Measurements from ENCODE around the gene KIF22. TPM values are rescaled to one million over a fixed set of nuclear protein-coding genes. Genes with fewer than 3 reads are reported as not detected.

KIF22 gene
- polyA plus RNA-seq, 1 donor from 2014 or later: 34.7 TPM

DNA sequence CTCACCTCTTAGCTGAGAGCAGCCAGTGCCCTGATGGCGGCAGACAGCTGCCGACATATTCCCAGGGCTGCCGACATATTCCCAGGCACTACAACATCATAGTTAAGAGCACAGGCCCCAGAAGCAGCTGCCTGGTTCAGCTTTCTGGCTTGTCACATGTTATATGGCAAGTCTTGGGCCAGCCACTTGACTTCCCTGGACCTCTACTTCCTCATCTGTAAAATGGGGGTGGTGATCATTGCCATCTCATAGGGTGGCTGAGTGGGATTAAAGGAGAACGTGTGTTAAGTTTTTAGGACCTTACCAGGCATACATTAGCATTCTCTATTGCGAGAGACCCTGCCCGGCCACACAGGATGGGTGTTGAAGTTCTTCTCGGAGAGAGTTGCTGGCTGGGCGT, 53.4 kb downstream of the KIF22 start:
- Mint-ChIP-seq H3K36me3 (peaks cover 12% of the 10 kb centered on the region), H3K4me3 (no peak overlapping the region), H3K4me1 (peaks cover 0 to 2% (median 0%) of the 10 kb centered on the region in 3 donors), H3K9me3 (no peaks in the 10 kb centered on the region), H3K27me3 (no peaks in the 10 kb centered on the region), H3K27ac (no peak overlapping the region)

DNA sequence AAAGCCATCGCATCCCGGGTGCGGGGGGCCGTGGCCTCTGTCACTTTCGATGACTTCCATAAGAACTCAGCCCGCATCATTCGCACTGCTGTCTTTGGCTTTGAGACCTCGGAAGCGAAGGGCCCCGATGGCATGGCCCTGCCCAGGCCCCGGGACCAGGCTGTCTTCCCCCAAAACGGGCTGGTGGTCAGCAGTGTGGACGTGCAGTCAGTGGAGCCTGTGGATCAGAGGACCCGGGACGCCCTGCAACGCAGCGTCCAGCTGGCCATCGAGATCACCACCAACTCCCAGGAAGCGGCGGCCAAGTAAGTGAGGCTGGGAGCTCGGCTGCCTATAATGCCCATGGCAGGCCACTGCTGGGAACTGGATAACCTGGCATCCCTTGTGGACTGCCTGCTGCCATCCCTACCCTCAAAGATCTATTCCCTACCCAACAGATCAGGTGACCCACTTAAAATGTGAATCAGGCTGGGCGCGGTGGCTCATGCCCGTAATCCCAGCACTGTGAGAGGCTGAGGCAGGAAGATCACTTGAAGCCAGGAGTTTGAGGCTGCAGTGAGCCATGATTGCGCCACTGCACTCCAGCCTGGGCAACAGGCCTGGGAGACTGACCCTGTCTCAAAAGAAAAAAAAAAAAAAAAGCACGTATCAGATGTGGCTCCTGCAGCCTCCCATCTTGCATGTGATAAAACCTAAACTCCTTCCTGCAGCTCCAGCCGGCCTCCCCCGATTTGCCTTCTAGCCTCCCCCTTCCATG, 54.2 kb downstream of the KIF22 start:
- H3K27me3 Mint-ChIP-seq: no peaks in the 10 kb centered on the region
- H3K4me1 Mint-ChIP-seq: peaks cover 0 to 2% (median 0%) of the 10 kb centered on the region in 3 donors
- H3K4me3 Mint-ChIP-seq: no peak overlapping the region
- peaks cover 12% of the 10 kb centered on the region for H3K36me3 Mint-ChIP-seq
- no peaks in the 10 kb centered on the region for H3K9me3 Mint-ChIP-seq
- H3K27ac Mint-ChIP-seq: peak overlapping the region in 1 of 3 donors; percentile 31

DNA sequence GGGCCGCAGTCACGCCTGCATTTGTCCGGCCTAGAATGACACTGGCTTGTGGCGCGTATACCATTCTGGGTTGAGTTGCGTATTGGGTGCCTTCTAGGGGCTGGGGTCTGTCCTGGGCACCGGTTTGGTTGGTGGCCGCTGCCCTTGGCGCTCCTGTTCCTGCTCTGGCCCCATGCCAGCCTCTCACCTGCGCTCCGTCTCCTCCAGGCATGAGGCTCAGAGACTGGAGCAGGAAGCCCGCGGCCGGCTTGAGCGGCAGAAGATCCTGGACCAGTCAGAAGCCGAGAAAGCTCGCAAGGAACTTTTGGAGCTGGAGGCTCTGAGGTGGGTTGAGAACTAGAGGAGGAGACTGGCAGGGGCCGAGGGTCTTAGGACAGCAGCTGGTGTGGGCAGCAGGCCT, 55.1 kb downstream of the KIF22 start:
- H3K4me1 Mint-ChIP-seq: peaks cover 0 to 2% (median 0%) of the 10 kb centered on the region in 3 donors
- H3K27me3 Mint-ChIP-seq: no peaks in the 10 kb centered on the region
- peaks cover 7% of the 10 kb centered on the region for H3K36me3 Mint-ChIP-seq
- no peaks in the 10 kb centered on the region for H3K9me3 Mint-ChIP-seq
- H3K27ac Mint-ChIP-seq: peak overlapping the region in 2 of 3 donors; percentile 10 to 31
- H3K4me3 Mint-ChIP-seq: peak overlapping the region in 1 of 4 donors; percentile 79

DNA sequence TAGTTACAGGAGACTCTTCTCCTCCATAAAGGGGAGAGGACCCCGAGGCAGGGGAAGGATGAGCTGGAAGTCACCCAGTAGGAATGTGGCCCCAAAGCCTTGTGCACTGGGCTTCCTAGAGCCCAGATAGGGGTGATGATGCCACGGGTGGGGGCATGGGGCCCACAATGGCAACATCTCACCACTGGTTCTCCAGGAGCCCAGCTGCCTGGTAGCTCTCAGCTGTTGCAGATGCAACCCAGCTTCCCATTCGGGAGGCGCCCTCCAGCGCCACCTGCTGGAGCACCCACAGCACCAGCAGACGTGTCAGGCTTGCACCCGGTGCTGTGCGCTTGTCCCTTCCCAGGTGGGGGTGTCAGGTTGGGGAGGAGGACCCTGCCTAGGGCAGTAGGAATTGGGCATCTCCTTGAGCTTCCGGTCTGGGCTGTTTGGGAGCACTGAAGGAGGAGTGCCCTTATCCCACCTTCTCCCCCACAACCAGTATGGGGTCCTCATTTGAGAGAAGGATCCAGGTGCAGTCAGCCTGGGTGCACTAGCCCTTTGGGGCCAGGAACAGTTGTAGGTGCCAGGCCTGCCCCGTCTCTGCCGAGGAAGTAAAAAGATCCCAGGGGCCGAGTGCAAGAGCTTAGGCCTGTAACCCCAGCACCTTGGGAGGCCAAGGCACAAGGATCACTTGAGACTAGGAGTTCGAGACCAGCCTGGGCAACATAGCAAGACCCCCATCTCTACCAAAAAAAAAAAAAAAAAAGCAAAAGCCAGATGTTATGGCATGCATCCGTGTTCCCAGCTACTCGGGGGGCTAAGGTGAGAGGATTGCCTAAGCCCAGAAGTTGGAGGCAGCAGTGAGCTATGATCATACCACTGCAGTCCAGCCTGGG, 58.1 kb downstream of the KIF22 start:
- peak overlapping the region in 2 of 3 donors; percentile 42 to 76 for H3K27ac Mint-ChIP-seq
- H3K36me3 Mint-ChIP-seq: peaks cover 7% of the 10 kb centered on the region
- H3K9me3 Mint-ChIP-seq: no peaks in the 10 kb centered on the region
- H3K4me3 Mint-ChIP-seq: no peak overlapping the region
- no peaks in the 10 kb centered on the region for H3K27me3 Mint-ChIP-seq
- H3K4me1 Mint-ChIP-seq: no peaks in the 10 kb centered on the region

DNA sequence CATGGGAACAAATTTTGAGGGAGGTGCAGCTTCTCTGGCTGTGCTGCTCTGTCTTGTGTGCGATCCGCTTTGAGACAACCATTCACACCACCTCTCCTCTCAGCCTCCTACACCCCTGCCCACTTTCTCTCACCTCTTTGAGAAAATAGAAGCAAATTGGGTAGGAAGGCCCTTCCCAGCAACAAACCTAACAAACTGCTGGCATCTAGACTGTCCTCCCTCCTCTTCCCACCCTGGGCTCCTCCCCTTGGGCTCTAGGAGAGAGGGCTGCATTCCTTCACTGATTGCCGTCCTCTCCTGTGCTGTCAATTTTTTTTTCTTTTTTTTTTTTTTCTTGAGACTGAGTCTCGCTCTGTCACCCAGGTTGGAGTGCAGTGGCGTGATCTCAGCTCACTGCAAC, 59.0 kb downstream of the KIF22 start:
- Mint-ChIP-seq H3K4me1 (no peaks in the 10 kb centered on the region), H3K36me3 (peaks cover 3% of the 10 kb centered on the region), H3K27me3 (no peaks in the 10 kb centered on the region), H3K27ac (peak overlapping the region in 1 of 3 donors; percentile 78), H3K4me3 (no peak overlapping the region), H3K9me3 (no peaks in the 10 kb centered on the region)

DNA sequence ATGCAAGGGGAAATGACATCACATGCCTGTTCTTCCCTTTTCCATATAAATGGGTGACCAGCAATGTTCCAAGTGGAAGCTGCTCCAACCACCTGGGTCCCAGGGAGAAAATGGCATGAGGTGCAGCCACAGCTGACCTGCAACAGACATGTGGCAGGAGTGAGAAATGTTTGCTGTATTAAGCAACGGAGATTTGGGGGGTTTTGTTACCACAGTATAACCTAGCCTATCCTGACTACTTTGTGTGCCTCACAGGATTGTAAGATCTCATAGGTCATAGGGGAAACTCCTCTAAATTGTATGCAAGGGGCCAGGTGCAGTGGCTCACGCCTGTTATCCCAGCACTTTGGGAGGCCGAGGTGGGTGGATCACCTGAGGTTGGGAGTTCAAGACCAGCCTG, 60.4 kb downstream of the KIF22 start:
- Mint-ChIP-seq H3K4me3 (no peak overlapping the region), H3K36me3 (peaks cover 3% of the 10 kb centered on the region), H3K27me3 (no peaks in the 10 kb centered on the region), H3K27ac (no peak overlapping the region), H3K4me1 (no peaks in the 10 kb centered on the region), H3K9me3 (no peaks in the 10 kb centered on the region)

DNA sequence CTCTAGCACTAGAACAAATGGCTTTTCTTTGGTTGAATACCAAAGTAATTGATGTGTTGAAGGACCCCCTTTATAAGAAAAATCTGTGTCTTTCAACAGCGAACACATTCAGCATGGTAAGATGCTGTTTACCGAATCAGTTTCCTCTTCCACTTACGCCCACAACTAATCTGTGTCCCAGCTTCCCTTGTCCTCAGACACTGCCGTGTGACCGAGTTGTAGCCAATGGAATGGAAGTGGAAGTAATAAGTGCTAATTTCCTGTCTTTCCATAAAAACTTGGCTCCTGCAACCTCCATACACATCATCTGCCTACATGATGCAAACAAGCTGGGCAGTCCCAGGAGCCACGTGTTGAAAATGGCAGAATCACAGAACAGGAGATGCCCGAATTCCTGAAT, 62.1 kb downstream of the KIF22 start:
- H3K4me3 Mint-ChIP-seq: no peak overlapping the region

DNA sequence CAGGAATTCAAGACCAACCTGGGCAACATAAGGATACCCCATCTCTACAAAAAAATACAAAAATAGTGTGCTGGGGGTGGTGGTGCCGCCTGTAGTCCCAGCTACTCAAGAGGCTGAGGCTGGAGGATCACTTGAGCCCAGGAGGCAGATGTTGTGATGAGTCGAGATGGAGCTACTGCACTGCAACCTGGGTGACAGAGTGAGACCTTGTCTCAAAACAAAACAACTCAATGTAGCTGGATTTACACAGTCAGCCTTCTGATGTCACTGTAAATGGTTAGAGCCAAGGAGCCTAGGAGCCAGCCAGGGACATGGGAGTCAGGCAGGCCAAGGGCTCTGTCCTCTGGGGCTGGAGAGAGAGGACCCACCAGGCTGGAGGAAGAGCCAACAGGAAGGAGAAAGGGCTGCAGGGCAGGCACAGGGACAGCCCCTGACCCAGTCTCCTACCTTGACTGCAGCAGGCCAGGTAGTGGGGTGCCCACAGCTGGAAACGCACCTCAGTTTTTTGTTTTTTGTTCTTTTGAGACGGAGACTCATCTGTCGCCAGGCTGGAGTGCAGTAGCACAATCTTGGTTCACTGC, 64.1 kb downstream of the KIF22 start:
- H3K36me3 Mint-ChIP-seq: peaks cover 7% of the 10 kb centered on the region
- peak overlapping the region in 1 of 4 donors; percentile 70 for H3K4me3 Mint-ChIP-seq
- H3K27ac Mint-ChIP-seq: no peak overlapping the region
- H3K27me3 Mint-ChIP-seq: no peaks in the 10 kb centered on the region
- peaks cover 0 to 3% (median 0%) of the 10 kb centered on the region in 3 donors for H3K4me1 Mint-ChIP-seq
- H3K9me3 Mint-ChIP-seq: no peaks in the 10 kb centered on the region

More for the DNA sequence above, 62.1 kb downstream of the KIF22 start:
- Mint-ChIP-seq H3K27ac (no peak overlapping the region), H3K36me3 (peaks cover 4% of the 10 kb centered on the region), H3K9me3 (no peaks in the 10 kb centered on the region), H3K27me3 (no peaks in the 10 kb centered on the region), H3K4me1 (no peaks in the 10 kb centered on the region)

Other genes starting within 250 kb of the KIF22 start
- 11.0 TPM for gene SPN, start 127.5 kb upstream of the KIF22 start, polyA plus RNA-seq
- gene QPRT, start 111.6 kb upstream of the KIF22 start, polyA plus RNA-seq: not detected
- gene C16orf54, start 44.8 kb upstream of the KIF22 start, polyA plus RNA-seq: 50.6 TPM
- not detected for gene ZG16, start 12.5 kb upstream of the KIF22 start, polyA plus RNA-seq
- 22.9 TPM for gene MAZ, start 15.8 kb downstream of the KIF22 start, polyA plus RNA-seq
- gene PRRT2, start 21.4 kb downstream of the KIF22 start, polyA plus RNA-seq: not detected
- 59.6 TPM for gene PAGR1, start 25.4 kb downstream of the KIF22 start, polyA plus RNA-seq
- gene MVP, start 29.7 kb downstream of the KIF22 start, polyA plus RNA-seq: 90.3 TPM
- gene CDIPT, start 72.5 kb downstream of the KIF22 start, polyA plus RNA-seq: 73.8 TPM
- gene SEZ6L2, start 108.8 kb downstream of the KIF22 start, polyA plus RNA-seq: not detected
- gene ASPHD1, start 109.7 kb downstream of the KIF22 start, polyA plus RNA-seq: not detected
- gene KCTD13, start 135.5 kb downstream of the KIF22 start, polyA plus RNA-seq: 19.2 TPM
- 171 TPM for gene TMEM219, start 171.3 kb downstream of the KIF22 start, polyA plus RNA-seq
- 7.6 TPM for gene TAOK2, start 183.1 kb downstream of the KIF22 start, polyA plus RNA-seq
- 21.0 TPM for gene HIRIP3, start 204.9 kb downstream of the KIF22 start, polyA plus RNA-seq
- 6.0 TPM for gene INO80E, start 205.5 kb downstream of the KIF22 start, polyA plus RNA-seq
- gene DOC2A, start 220.3 kb downstream of the KIF22 start, polyA plus RNA-seq: not detected
- gene C16orf92, start 232.4 kb downstream of the KIF22 start, polyA plus RNA-seq: not detected
- gene TLCD3B, start 240.5 kb downstream of the KIF22 start, polyA plus RNA-seq: not detected

All from IgD-negative memory B cell (primary cell).